A549 (cell line): ENCODE results near the gene OTOP2. TPM values are rescaled to one million over a fixed set of nuclear protein-coding genes. Genes with fewer than 3 reads are reported as not detected.
A peak's percentile ranks its signal among the peaks of the same experiment; 100 is the strongest.
"Not testable (repeated sequence)": the region's sequence is repeated elsewhere in the genome, so short reads cannot be mapped to it uniquely, and the experiment has no call there.

Experiments
- ATAC-seq, 2 experiments: fragments of 200-7000 bp in 1 of 2; fragments of >200 bp in 1 of 2; cut with Nextera tagmentation in 1 of 2; cut with Tn5 transposase in 1 of 2; 3 replicates each; pipeline versions ENCODE4 v1.8.0 to v1.9.1; 2018 to 2020; ENCODE audit warnings: mild to moderate bottlenecking in 1 of 2, moderate library complexity in 1 of 2
- CTCF ChIA-PET: fragments of 300-600 bp; sonication (Branson Sonifier 250); formaldehyde crosslinking; extraction: SDS; loops from one replicate; lab custom pipeline; 2021; ENCODE audit warnings: antibody characterized with exemption, inconsistent platforms; lab: Yijun Ruan, JAX
- POLR2A ChIA-PET: fragments of 350-600 bp; formaldehyde crosslinking; extraction: SDS; loops from one replicate; lab custom pipeline; 2021; ENCODE audit warnings: antibody characterized with exemption, inconsistent platforms; lab: Yijun Ruan, JAX
- DNase-seq, 2 experiments: peaks; one replicate each; pipeline versions ENCODE4 v3.0.0 to v3.0.0-alpha.2; 2011 to 2016; ENCODE audit warnings: low read depth in 1 of 2, low spot score in 1 of 2
- FAIRE-seq: peaks from 2 replicates; lab custom pipeline; 2011; peaks lifted over from hg19 to GRCh38; lab: Jason Lieb, UNC
- H3K27ac ChIP-seq, 2 experiments: fragments of >200 bp; sonication (Bioruptor Twin); formaldehyde crosslinking; 3 replicates each; pipeline ENCODE4 v1.5.1; 2016 to 2017
- H3K4me1 ChIP-seq: fragments of >200 bp; sonication (Bioruptor Twin); formaldehyde crosslinking; 3 replicates; pipeline ENCODE4 v1.6.1; 2016
- H3K4me2 ChIP-seq: fragments of >200 bp; sonication (Bioruptor Twin); formaldehyde crosslinking; 3 replicates; pipeline ENCODE4 v1.6.1; 2016
- H3K4me3 ChIP-seq: fragments of >200 bp; sonication (Bioruptor Twin); formaldehyde crosslinking; 3 replicates; pipeline ENCODE4 v1.5.1; 2016
- H3K9me3 ChIP-seq: fragments of >200 bp; sonication (Bioruptor Twin); formaldehyde crosslinking; 3 replicates; pipeline ENCODE4 v1.6.1; 2016
- ATOH8 ChIP-seq: fragments of 250-450 bp; sonication (Bioruptor Pico); IDR thresholded peaks from 2 replicates; pipeline ENCODE4 v1.5.0; 2020; ENCODE audit warnings: low read depth, mild to moderate bottlenecking, moderate library complexity
- CBX8 ChIP-seq: fragments of 200-600 bp; sonication (generic); IDR thresholded peaks from 2 replicates; pipeline ENCODE4 v1.6.1; 2016
- CEBPB ChIP-seq, 2 experiments: fragments of >200 bp in 1 of 2; sonication (Bioruptor Twin) in 1 of 2; formaldehyde crosslinking in 1 of 2; IDR thresholded peaks; 2 replicates each; pipeline ENCODE4 v1.6.1; 2012 to 2016
- CHD4 ChIP-seq: fragments of 200-600 bp; sonication (generic); IDR thresholded peaks from 2 replicates; pipeline ENCODE4 v1.6.1; 2016; ENCODE audit warnings: antibody characterized with exemption, mild to moderate bottlenecking, borderline replicate concordance
- CTCF ChIP-seq: fragments of >200 bp; sonication (Bioruptor Twin); formaldehyde crosslinking; IDR thresholded peaks from 3 replicates; pipeline ENCODE4 v1.5.1; 2016
- E2F6 ChIP-seq: IDR thresholded peaks from 2 replicates; pipeline ENCODE4 v1.6.1; 2012; ENCODE audit warnings: low read depth, borderline replicate concordance
- EHMT2 ChIP-seq: fragments of 200-600 bp; sonication (generic); IDR thresholded peaks from 2 replicates; pipeline ENCODE4 v1.6.1; 2016; ENCODE audit warnings: antibody characterized with exemption, low read depth, mild to moderate bottlenecking, moderate library complexity
- FOSB ChIP-seq: fragments of 250-450 bp; sonication (Bioruptor Pico); IDR thresholded peaks from 2 replicates; pipeline ENCODE4 v1.5.0; 2020; ENCODE audit warnings: mild to moderate bottlenecking, moderate library complexity
- FOXS1 ChIP-seq: fragments of 250-450 bp; sonication (Bioruptor Pico); IDR thresholded peaks from 2 replicates; pipeline ENCODE4 v1.5.0; 2020; ENCODE audit warnings: mild to moderate bottlenecking, moderate library complexity
- HDAC2 ChIP-seq: fragments of 200-600 bp; sonication (generic); IDR thresholded peaks from 2 replicates; pipeline ENCODE4 v1.6.1; 2016
- HES2 ChIP-seq: fragments of >200 bp; sonication (Bioruptor Twin); formaldehyde crosslinking; IDR thresholded peaks from 2 replicates; pipeline ENCODE4 v1.6.1; 2016
- HOXA7 ChIP-seq: fragments of 250-450 bp; sonication (Bioruptor Pico); IDR thresholded peaks from 2 replicates; pipeline ENCODE4 v1.5.0; 2020; ENCODE audit warnings: mild to moderate bottlenecking, moderate library complexity
- HOXB5 ChIP-seq: fragments of 250-450 bp; sonication (Bioruptor Pico); IDR thresholded peaks from 2 replicates; pipeline ENCODE4 v1.5.0; 2020; ENCODE audit warnings: mild to moderate bottlenecking, moderate library complexity
- JUN ChIP-seq, 2 experiments: fragments of >200 bp; sonication (Bioruptor Twin); formaldehyde crosslinking; IDR thresholded peaks; 2 replicates in 1 of 2; 3 replicates in 1 of 2; pipeline ENCODE4 v1.6.1; 2016 to 2017
- JUNB ChIP-seq: fragments of >200 bp; sonication (Bioruptor Twin); formaldehyde crosslinking; IDR thresholded peaks from 2 replicates; pipeline ENCODE4 v1.6.1; 2016
- KDM5A ChIP-seq: fragments of 200-600 bp; sonication (generic); IDR thresholded peaks from 2 replicates; pipeline ENCODE4 v1.6.1; 2016; ENCODE audit warnings: antibody characterized with exemption, mild to moderate bottlenecking
- MAFK ChIP-seq: fragments of 450-650 bp; IDR thresholded peaks from 2 replicates; pipeline ENCODE4 v1.6.1; 2014; ENCODE audit not compliant: partially characterized antibody
- NPAS2 ChIP-seq: fragments of 250-450 bp; sonication (Bioruptor Pico); IDR thresholded peaks from 2 replicates; pipeline ENCODE4 v1.8.0; 2022; ENCODE audit warnings: mild to moderate bottlenecking, moderate library complexity, borderline replicate concordance
- RCOR1 ChIP-seq: fragments of 150-350 bp; IDR thresholded peaks from 2 replicates; pipeline ENCODE4 v1.6.1; 2014; ENCODE audit warnings: antibody characterized with exemption, low read length, low read depth
- SREBF2 ChIP-seq: fragments of 450-650 bp; IDR thresholded peaks from 2 replicates; pipeline ENCODE4 v1.6.1; 2014; ENCODE audit warnings: mild to moderate bottlenecking, moderate library complexity
- WGBS: methylation state at CpG from one replicate; pipeline ENCODE4 v1.1.6; 2017; ENCODE audit errors: missing lambda C conversion rate; 5-methylcytosine and 5-hydroxymethylcytosine counted together
- polyA plus RNA-seq, 4 experiments: library from polyadenylated mRNA; depleted of rRNA in 3 of 4; stranded (reverse); fragments of >200 nt; fragmentation: RNase III in 1 of 4; extraction: RNeasy Plus Mini Kit Qiagen cat#74134 plus additional on column Dnase treatment in 1 of 4; gene quantifications; 2 replicates in 3 of 4; 3 replicates in 1 of 4; pipeline ENCODE4 v1.2.3, GENCODE V29; 2011 to 2017

OTOP2 gene
- polyA plus RNA-seq, 2 of the 4 experiments (the other 2 are of a cell fraction), result 0.06 TPM; not detected in 1

GRCh38 chr17:74906214-74906793 is 17.8 kb upstream of the OTOP2 start:
- H3K4me3 ChIP-seq, H3K9me3 ChIP-seq, H3K4me1 ChIP-seq, FAIRE-seq, ATAC-seq, H3K27ac ChIP-seq, H3K4me2 ChIP-seq: not testable (repeated sequence)
- 45% methylated on average over 6 of the region's 6 CpGs for WGBS
- DNase-seq, result peak in 1 of 2 experiments; percentile 42
- ChIA-PET CTCF (interaction anchor here (0.7 to 5.8 kb wide), 9 partner anchors 12 to 208 kb away, joined by 3 to 44 read pairs (median 6); partner anchors contain the start of genes FADS6, OTOP2 and USH1G), POLR2A (interaction anchor here (1.4 kb wide), 1 partner anchor 33 kb away, joined by 6 read pairs; the partner anchor contains the start of gene FDXR)
- TF ChIP-seq MAFK, result peak; percentile 46

GRCh38 chr17:74907012-74907411 is 17.1 kb upstream of the OTOP2 start:
- no peak for ATAC-seq
- Histone ChIP-seq H3K27ac (no peak overlapping the region), H3K4me3 (no peak overlapping the region), H3K4me1 (no peaks in the 10 kb centered on the region), H3K4me2 (no peak overlapping the region), H3K9me3 (no peaks in the 10 kb centered on the region)
- POLR2A ChIA-PET, result no interaction called here
- 90% methylated on average over 34 of the region's 34 CpGs for WGBS
- CTCF ChIA-PET, result interaction anchor here (1.2 to 5.8 kb wide), 8 partner anchors 13 to 54 kb away, joined by 3 to 44 read pairs (median 7); partner anchors contain the start of genes FADS6, OTOP2 and USH1G
- no peak for DNase-seq
- no peak for FAIRE-seq
- no peak for TF ChIP-seq EHMT2
- no peak for TF ChIP-seq ATOH8
- TF ChIP-seq CTCF, result no peak
- TF ChIP-seq RCOR1, result no peak
- no peak for TF ChIP-seq NPAS2 (CRISPR knock-in tag)
- no peak for TF ChIP-seq HOXA7 (CRISPR knock-in tag)
- TF ChIP-seq FOSB (CRISPR knock-in tag), result no peak
- TF ChIP-seq HES2, result no peak
- no peak for TF ChIP-seq SREBF2
- no peak for TF ChIP-seq KDM5A
- no peak for TF ChIP-seq JUN (IDR thresholded peaks at IDR 0.05)
- TF ChIP-seq CEBPB (IDR thresholded peaks at IDR 0.05), result no peak
- TF ChIP-seq CHD4, result no peak
- no peak for TF ChIP-seq CBX8
- TF ChIP-seq E2F6, result no peak
- TF ChIP-seq JUNB, result no peak
- TF ChIP-seq HOXB5, result no peak
- TF ChIP-seq HDAC2, result no peak
- TF ChIP-seq FOXS1 (CRISPR knock-in tag), result no peak

- POLR2A ChIA-PET, ATAC-seq, DNase-seq, H3K4me2 ChIP-seq, H3K9me3 ChIP-seq, H3K4me3 ChIP-seq, H3K27ac ChIP-seq, H3K4me1 ChIP-seq, FAIRE-seq: not testable (repeated sequence)
- CTCF ChIA-PET, result interaction anchor here (2.1 to 3.2 kb wide), 3 partner anchors 11 to 52 kb away, joined by 6 to 14 read pairs (median 11); partner anchors contain the start of gene OTOP2
- 39% methylated on average over 4 of the region's 4 CpGs for WGBS
These were observed 15.0 kb upstream of the OTOP2 start for GRCh38 chr17:74909097-74909496.

- H3K4me2 ChIP-seq, DNase-seq, H3K4me3 ChIP-seq, POLR2A ChIA-PET, FAIRE-seq, ATAC-seq, H3K9me3 ChIP-seq, H3K4me1 ChIP-seq, H3K27ac ChIP-seq: not testable (repeated sequence)
- 40% methylated on average over 8 of the region's 8 CpGs for WGBS
- CTCF ChIA-PET, result interaction anchor here (0.7 to 5.1 kb wide), 5 partner anchors 9 to 195 kb away, joined by 3 to 25 read pairs (median 7); partner anchors contain the start of genes OTOP2 and USH1G
These were observed 12.7 kb upstream of the OTOP2 start for GRCh38 chr17:74911423-74911822.
